Epithelial cell of alveolus of lung (primary cell): Measurements from ENCODE around the gene SPANXA1. TPM values are rescaled to one million over a fixed set of nuclear protein-coding genes. Genes with fewer than 3 reads are reported as not detected.

Experiments
- total RNA-seq: library from RNA; depleted of rRNA; stranded (reverse); fragments of >200 nt; gene quantifications from 2 replicates; pipeline ENCODE4 v1.2.1, GENCODE V29; 2015

The SPANXA1 gene, protein sequence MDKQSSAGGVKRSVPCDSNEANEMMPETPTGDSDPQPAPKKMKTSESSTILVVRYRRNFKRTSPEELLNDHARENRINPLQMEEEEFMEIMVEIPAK
- total RNA-seq: not detected in 2 replicates

DNA sequence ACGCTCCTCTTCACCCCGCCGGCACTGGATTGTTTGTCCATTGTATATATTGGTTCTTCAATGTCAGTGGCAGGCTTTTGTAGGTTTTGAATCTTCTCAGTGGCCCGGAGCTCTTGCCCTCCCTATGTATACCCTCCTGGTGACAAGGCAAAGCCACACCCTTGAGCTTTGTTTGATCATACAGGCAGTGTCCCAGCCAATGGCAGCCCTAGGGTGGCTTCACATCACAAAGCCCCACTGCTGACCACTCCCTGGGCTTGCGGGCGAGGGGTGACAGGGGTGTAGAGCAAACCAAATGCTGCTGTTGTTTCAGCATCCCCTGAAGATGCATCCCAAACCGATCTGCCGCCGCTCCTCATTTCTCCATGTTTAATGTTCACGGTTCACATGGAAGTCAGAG, at the start of gene SPANXA1:
Gene SPANXA1, minus strand, starts transcription at position 101 of the 400 bp plus-strand sequence. Its CDS starts 60 bp downstream, at position 41.

DNA sequence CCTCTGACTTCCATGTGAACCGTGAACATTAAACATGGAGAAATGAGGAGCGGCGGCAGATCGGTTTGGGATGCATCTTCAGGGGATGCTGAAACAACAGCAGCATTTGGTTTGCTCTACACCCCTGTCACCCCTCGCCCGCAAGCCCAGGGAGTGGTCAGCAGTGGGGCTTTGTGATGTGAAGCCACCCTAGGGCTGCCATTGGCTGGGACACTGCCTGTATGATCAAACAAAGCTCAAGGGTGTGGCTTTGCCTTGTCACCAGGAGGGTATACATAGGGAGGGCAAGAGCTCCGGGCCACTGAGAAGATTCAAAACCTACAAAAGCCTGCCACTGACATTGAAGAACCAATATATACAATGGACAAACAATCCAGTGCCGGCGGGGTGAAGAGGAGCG, 4.9 kb upstream of the SPANXA1 start, which contains the start of gene SPANXA2:
Gene SPANXA2, plus strand, starts transcription at position 301 of the 400 bp plus-strand sequence. Its CDS starts 60 bp downstream, at position 361.

Other genes starting within 250 kb of the SPANXA1 start
- gene SPANXA2, start 5.0 kb upstream of the SPANXA1 start, total RNA-seq: not detected in 2 replicates
- not detected in 2 replicates for gene SPANXD, start 114.0 kb upstream of the SPANXA1 start, total RNA-seq